ENCODE results near the gene MTPN.
A peak's percentile ranks its signal among the peaks of the same experiment; 100 is the strongest.

The MTPN gene

GRCh38 chr7:135977007-135977741, at the start of gene MTPN:
Gene MTPN (minus strand): TSS chr7:135977359. CDS start chr7:135977100, 259 bp downstream.
- ATAC-seq (peak; percentile 92), DNase-seq (peak; percentile 98)
- Mint-ChIP-seq H3K4me3 (peak within 1 kb of the TSS; percentile 97), H3K9me3 (no peaks in the 10 kb centered on the region), H3K27me3 (peaks cover 2% of the 10 kb centered on the region), H3K36me3 (ENCODE audit: low read depth) (peaks cover 14% of the 10 kb centered on the region), H3K4me1 (peaks cover 81% of the 10 kb centered on the region), H3K27ac (peak within 1 kb of the TSS; percentile 98)

- Mint-ChIP-seq H3K9me3 (no peaks in the 10 kb centered on the region), H3K27me3 (no peaks in the 10 kb centered on the region), H3K36me3 (ENCODE audit: low read depth) (peaks cover 3% of the 10 kb centered on the region), H3K4me1 (peaks cover 20% of the 10 kb centered on the region), H3K27ac (no peak overlapping the region), H3K4me3 (no peak overlapping the region)
- DNase-seq (no peak), ATAC-seq (no peak)
Measured at GRCh38 chr7:136026209-136026608, 49.0 kb upstream of the MTPN start.

- Mint-ChIP-seq H3K4me3 (no peak overlapping the region), H3K27me3 (peaks cover 2% of the 10 kb centered on the region), H3K4me1 (peaks cover 11% of the 10 kb centered on the region), H3K27ac (no peak overlapping the region), H3K9me3 (no peaks in the 10 kb centered on the region), H3K36me3 (ENCODE audit: low read depth) (peaks cover 3% of the 10 kb centered on the region)
- ATAC-seq: no peak
- DNase-seq: no peak
Measured at GRCh38 chr7:136023134-136023869, 46.1 kb upstream of the MTPN start.

GRCh38 chr7:136020556-136020955, 43.4 kb upstream of the MTPN start:
- no peak overlapping the region for H3K4me3 Mint-ChIP-seq
- no peak for DNase-seq
- no peak for ATAC-seq
- H3K4me1 Mint-ChIP-seq: peaks cover 24% of the 10 kb centered on the region
- no peaks in the 10 kb centered on the region for H3K9me3 Mint-ChIP-seq
- H3K27ac Mint-ChIP-seq: no peak overlapping the region
- peaks cover 5% of the 10 kb centered on the region for H3K27me3 Mint-ChIP-seq
- no peaks in the 10 kb centered on the region for H3K36me3 Mint-ChIP-seq (ENCODE audit: low read depth)

GRCh38 chr7:136018104-136018503, 40.9 kb upstream of the MTPN start:
- Mint-ChIP-seq H3K36me3 (ENCODE audit: low read depth) (no peaks in the 10 kb centered on the region), H3K4me1 (peaks cover 24% of the 10 kb centered on the region), H3K9me3 (no peaks in the 10 kb centered on the region), H3K4me3 (no peak overlapping the region), H3K27me3 (peaks cover 14% of the 10 kb centered on the region), H3K27ac (no peak overlapping the region)
- ATAC-seq: no peak
- DNase-seq: no peak

GRCh38 chr7:136016649-136017395, 39.7 kb upstream of the MTPN start:
- ATAC-seq (peak; percentile 98), DNase-seq (no peak)
- no peaks in the 10 kb centered on the region for H3K9me3 Mint-ChIP-seq
- peaks cover 18% of the 10 kb centered on the region for H3K27me3 Mint-ChIP-seq
- H3K27ac Mint-ChIP-seq: peak overlapping the region; percentile 20
- no peaks in the 10 kb centered on the region for H3K36me3 Mint-ChIP-seq (ENCODE audit: low read depth)
- H3K4me3 Mint-ChIP-seq: no peak overlapping the region
- H3K4me1 Mint-ChIP-seq: peaks cover 26% of the 10 kb centered on the region

- Mint-ChIP-seq H3K27ac (no peak overlapping the region), H3K9me3 (no peaks in the 10 kb centered on the region), H3K36me3 (ENCODE audit: low read depth) (no peaks in the 10 kb centered on the region), H3K4me1 (peaks cover 26% of the 10 kb centered on the region), H3K27me3 (peaks cover 18% of the 10 kb centered on the region), H3K4me3 (no peak overlapping the region)
- ATAC-seq: no peak
- DNase-seq: no peak
Measured at GRCh38 chr7:136015638-136016037, 38.5 kb upstream of the MTPN start.

- Mint-ChIP-seq H3K27ac (no peak overlapping the region), H3K4me3 (no peak overlapping the region), H3K9me3 (no peaks in the 10 kb centered on the region), H3K36me3 (ENCODE audit: low read depth) (no peaks in the 10 kb centered on the region), H3K27me3 (peaks cover 18% of the 10 kb centered on the region), H3K4me1 (peaks cover 26% of the 10 kb centered on the region)
- ATAC-seq (no peak), DNase-seq (no peak)
Measured at GRCh38 chr7:136014659-136015058, 37.5 kb upstream of the MTPN start.

GRCh38 chr7:136012238-136012637, 35.1 kb upstream of the MTPN start:
- DNase-seq (no peak), ATAC-seq (no peak)
- Mint-ChIP-seq H3K27ac (no peak overlapping the region), H3K27me3 (peaks cover 15% of the 10 kb centered on the region), H3K4me3 (no peak overlapping the region), H3K9me3 (no peaks in the 10 kb centered on the region), H3K36me3 (ENCODE audit: low read depth) (no peaks in the 10 kb centered on the region), H3K4me1 (peaks cover 14% of the 10 kb centered on the region)

GRCh38 chr7:136009488-136010079, 32.4 kb upstream of the MTPN start:
- DNase-seq (no peak), ATAC-seq (no peak)
- Mint-ChIP-seq H3K9me3 (no peaks in the 10 kb centered on the region), H3K36me3 (ENCODE audit: low read depth) (no peaks in the 10 kb centered on the region), H3K27ac (no peak overlapping the region), H3K27me3 (peaks cover 6% of the 10 kb centered on the region), H3K4me1 (peaks cover 2% of the 10 kb centered on the region), H3K4me3 (no peak overlapping the region)

GRCh38 chr7:136006208-136006607, 29.0 kb upstream of the MTPN start:
- H3K27ac Mint-ChIP-seq: no peak overlapping the region
- H3K4me1 Mint-ChIP-seq: no peaks in the 10 kb centered on the region
- no peaks in the 10 kb centered on the region for H3K27me3 Mint-ChIP-seq
- no peaks in the 10 kb centered on the region for H3K36me3 Mint-ChIP-seq (ENCODE audit: low read depth)
- no peak for DNase-seq
- no peaks in the 10 kb centered on the region for H3K9me3 Mint-ChIP-seq
- no peak overlapping the region for H3K4me3 Mint-ChIP-seq
- ATAC-seq: no peak

- no peak for DNase-seq
- Mint-ChIP-seq H3K27ac (no peak overlapping the region), H3K27me3 (no peaks in the 10 kb centered on the region), H3K9me3 (no peaks in the 10 kb centered on the region), H3K36me3 (ENCODE audit: low read depth) (no peaks in the 10 kb centered on the region), H3K4me3 (no peak overlapping the region), H3K4me1 (no peaks in the 10 kb centered on the region)
- no peak for ATAC-seq
Measured at GRCh38 chr7:136004083-136004482, 26.9 kb upstream of the MTPN start.

- no peaks in the 10 kb centered on the region for H3K4me1 Mint-ChIP-seq
- no peak overlapping the region for H3K4me3 Mint-ChIP-seq
- no peaks in the 10 kb centered on the region for H3K36me3 Mint-ChIP-seq (ENCODE audit: low read depth)
- no peaks in the 10 kb centered on the region for H3K27me3 Mint-ChIP-seq
- no peak overlapping the region for H3K27ac Mint-ChIP-seq
- no peak for DNase-seq
- H3K9me3 Mint-ChIP-seq: no peaks in the 10 kb centered on the region
- no peak for ATAC-seq
Measured at GRCh38 chr7:136002802-136003201, 25.6 kb upstream of the MTPN start.

- no peak overlapping the region for H3K4me3 Mint-ChIP-seq
- H3K36me3 Mint-ChIP-seq (ENCODE audit: low read depth): no peaks in the 10 kb centered on the region
- no peak for ATAC-seq
- DNase-seq: no peak
- no peak overlapping the region for H3K27ac Mint-ChIP-seq
- H3K27me3 Mint-ChIP-seq: peaks cover 1% of the 10 kb centered on the region
- no peaks in the 10 kb centered on the region for H3K4me1 Mint-ChIP-seq
- no peaks in the 10 kb centered on the region for H3K9me3 Mint-ChIP-seq
Measured at GRCh38 chr7:136000288-136000913, 23.2 kb upstream of the MTPN start.
